Fibroblast of lung (primary cell): ENCODE data around the gene ABL1. TPM values are rescaled to one million over a fixed set of nuclear protein-coding genes. Genes with fewer than 3 reads are reported as not detected.
A peak's percentile ranks its signal among the peaks of the same experiment; 100 is the strongest.

Experiments used
- DNase-seq, 2 donors: peaks; one replicate each; pipeline versions ENCODE4 v3.0.0 to v3.0.0-alpha.2; 2010; ENCODE audit warnings: low read depth in 2 of 2
- H2AFZ ChIP-seq: 2 replicates; pipeline ENCODE4 v1.5.1; 2012; ENCODE audit warnings: low read length, control low read depth, inconsistent platforms
- H3K27ac ChIP-seq: 2 replicates; pipeline ENCODE4 v1.5.1; 2011; ENCODE audit warnings: low read length, control low read depth; ENCODE audit not compliant: insufficient read depth
- H3K27me3 ChIP-seq: 2 replicates; pipeline ENCODE4 v1.5.1; 2011; ENCODE audit warnings: mild to moderate bottlenecking, low read length; ENCODE audit not compliant: control insufficient read depth, insufficient read depth
- H3K36me3 ChIP-seq: 2 replicates; pipeline ENCODE4 v1.5.1; 2011; ENCODE audit warnings: low read length; ENCODE audit not compliant: control insufficient read depth, insufficient read depth
- H3K4me1 ChIP-seq: 2 replicates; pipeline ENCODE4 v1.5.1; 2011; ENCODE audit warnings: low read length; ENCODE audit not compliant: control insufficient read depth, insufficient read depth; ENCODE audit errors: extremely low read depth
- H3K4me2 ChIP-seq: 2 replicates; pipeline ENCODE4 v1.5.1; 2011; ENCODE audit warnings: low read length, control low read depth; ENCODE audit not compliant: insufficient read depth; ENCODE audit errors: extremely low read depth
- H3K4me3 ChIP-seq, 4 experiments: fragments of 200-600 bp in 1 of 4; sonication (generic) in 1 of 4; replicated peaks in 1 of 4; 2 replicates each; pipeline ENCODE4 v1.5.1; 2011 to 2016; ENCODE audit warnings: low read length in 4 of 4, low read depth in 3 of 4, mild to moderate bottlenecking in 3 of 4, control low read depth in 2 of 4, inconsistent platforms in 1 of 4, mixed read lengths in 1 of 4; ENCODE audit not compliant: insufficient read depth in 1 of 4; ENCODE audit errors: control extremely low read depth in 1 of 4
- H3K79me2 ChIP-seq: 2 replicates; pipeline ENCODE4 v1.5.1; 2012; ENCODE audit warnings: mild to moderate bottlenecking, low read length, inconsistent platforms; ENCODE audit not compliant: control insufficient read depth, insufficient read depth
- H3K9ac ChIP-seq: 2 replicates; pipeline ENCODE4 v1.5.1; 2011; ENCODE audit warnings: mild to moderate bottlenecking, low read length, control low read depth; ENCODE audit not compliant: insufficient read depth
- H3K9me3 ChIP-seq: 2 replicates; pipeline ENCODE4 v1.5.1; 2012; ENCODE audit warnings: low read depth, low read length; ENCODE audit not compliant: control insufficient read depth, insufficient read depth
- H4K20me1 ChIP-seq: 2 replicates; pipeline ENCODE4 v1.5.1; 2011; ENCODE audit warnings: low read length; ENCODE audit not compliant: control insufficient read depth, insufficient read depth; ENCODE audit errors: extremely low read depth
- EZH2 ChIP-seq: IDR thresholded peaks from 2 replicates; pipeline ENCODE4 v1.5.1; 2012; ENCODE audit warnings: low read length, control low read depth, mild to moderate bottlenecking; ENCODE audit errors: missing control alignments
- polyA plus RNA-seq, 2 donors: library from polyadenylated mRNA; depleted of rRNA in 1 of 2; stranded (reverse) in 1 of 2; unstranded in 1 of 2; fragments of >200 nt; gene quantifications; 2 replicates each; pipeline ENCODE4 v1.2.1, GENCODE V29; 2011 to 2012; ENCODE audit warnings: missing spikeins in 1 of 2
- total RNA-seq: library from RNA; depleted of rRNA; stranded (reverse); fragments of >200 nt; gene quantifications from 2 replicates; pipeline ENCODE4 v1.2.1, GENCODE V29; 2014
- TF ChIP-seq, protein P1 (sequence below), 2 donors: IDR thresholded peaks in 1 of 2; conservative IDR thresholded peaks in 1 of 2; 1 replicate in 1 of 2; 2 replicates in 1 of 2; pipeline ENCODE4 v1.5.1; 2011 to 2012; ENCODE audit warnings: low read length in 2 of 2, control low read depth in 1 of 2, inconsistent platforms in 1 of 2, low read depth in 1 of 2, mild to moderate bottlenecking in 1 of 2

The ABL1 gene
- total and polyA plus RNA-seq, 2 donors (not counting 1 experiment from before 2014, with no cell fraction given): 46.6 to 65.4 TPM

- TF ChIP-seq, protein P1, sequence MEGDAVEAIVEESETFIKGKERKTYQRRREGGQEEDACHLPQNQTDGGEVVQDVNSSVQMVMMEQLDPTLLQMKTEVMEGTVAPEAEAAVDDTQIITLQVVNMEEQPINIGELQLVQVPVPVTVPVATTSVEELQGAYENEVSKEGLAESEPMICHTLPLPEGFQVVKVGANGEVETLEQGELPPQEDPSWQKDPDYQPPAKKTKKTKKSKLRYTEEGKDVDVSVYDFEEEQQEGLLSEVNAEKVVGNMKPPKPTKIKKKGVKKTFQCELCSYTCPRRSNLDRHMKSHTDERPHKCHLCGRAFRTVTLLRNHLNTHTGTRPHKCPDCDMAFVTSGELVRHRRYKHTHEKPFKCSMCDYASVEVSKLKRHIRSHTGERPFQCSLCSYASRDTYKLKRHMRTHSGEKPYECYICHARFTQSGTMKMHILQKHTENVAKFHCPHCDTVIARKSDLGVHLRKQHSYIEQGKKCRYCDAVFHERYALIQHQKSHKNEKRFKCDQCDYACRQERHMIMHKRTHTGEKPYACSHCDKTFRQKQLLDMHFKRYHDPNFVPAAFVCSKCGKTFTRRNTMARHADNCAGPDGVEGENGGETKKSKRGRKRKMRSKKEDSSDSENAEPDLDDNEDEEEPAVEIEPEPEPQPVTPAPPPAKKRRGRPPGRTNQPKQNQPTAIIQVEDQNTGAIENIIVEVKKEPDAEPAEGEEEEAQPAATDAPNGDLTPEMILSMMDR (conservative IDR thresholded peaks at IDR 0.05 in 1 of 2, IDR thresholded peaks at IDR 0.05 in 1 of 2; ENCODE audit: low read depth in 1 of 2, low read length in 2 of 2): no peak
- TF ChIP-seq EZH2: no peak
- Histone ChIP-seq H3K36me3 (peaks cover 3% of the 10 kb centered on the region), H3K4me2 (no peak overlapping the region), H3K4me3 (no peak overlapping the region), H3K9ac (no peak overlapping the region), H2AFZ (no peak overlapping the region), H3K27me3 (no peaks in the 10 kb centered on the region), H4K20me1 (no peaks in the 10 kb centered on the region), H3K9me3 (no peaks in the 10 kb centered on the region), H3K79me2 (no peaks in the 10 kb centered on the region), H3K4me1 (peaks cover 12% of the 10 kb centered on the region), H3K27ac (no peak overlapping the region)
- DNase-seq: no peak
These were observed 90.1 kb downstream of the ABL1 start for GRCh38 chr9:130925050-130925678.

DNA sequence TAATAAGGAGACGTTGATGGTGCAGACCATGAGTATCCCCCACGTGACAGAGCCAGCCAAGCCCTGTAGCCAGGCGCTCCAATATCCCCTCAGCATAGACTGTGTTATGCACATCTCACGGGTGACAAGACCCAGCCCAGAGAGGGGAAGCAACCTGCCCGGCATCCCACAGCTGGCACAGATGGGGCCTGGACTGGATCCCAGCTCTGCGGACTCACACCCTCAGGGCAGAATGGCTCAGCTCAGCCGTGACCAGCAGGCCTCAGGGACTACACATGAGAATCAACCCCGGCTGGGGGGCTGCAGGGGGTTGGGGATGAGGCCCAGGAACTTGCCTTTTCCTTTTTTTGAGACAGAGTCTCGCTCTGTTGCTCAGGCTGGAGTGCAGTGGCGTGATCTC lies 92.3 kb downstream of the ABL1 start:
- no peaks in the 10 kb centered on the region for H3K27me3 ChIP-seq
- H3K9ac ChIP-seq: no peak overlapping the region
- peaks cover 3% of the 10 kb centered on the region for H3K36me3 ChIP-seq
- H3K79me2 ChIP-seq: no peaks in the 10 kb centered on the region
- no peak overlapping the region for H3K4me3 ChIP-seq
- H3K27ac ChIP-seq: no peak overlapping the region
- no peaks in the 10 kb centered on the region for H4K20me1 ChIP-seq
- H2AFZ ChIP-seq: no peak overlapping the region
- DNase-seq: peak in 1 of 2 donors; percentile 23
- TF ChIP-seq, protein P1 (conservative IDR thresholded peaks at IDR 0.05 in 1 of 2, IDR thresholded peaks at IDR 0.05 in 1 of 2; ENCODE audit: low read depth in 1 of 2, low read length in 2 of 2): no peak
- no peak for TF ChIP-seq EZH2
- no peak overlapping the region for H3K4me2 ChIP-seq
- peaks cover 23% of the 10 kb centered on the region for H3K4me1 ChIP-seq
- H3K9me3 ChIP-seq: no peaks in the 10 kb centered on the region

- no peak overlapping the region for H3K27ac ChIP-seq
- H3K4me1 ChIP-seq: peaks cover 30% of the 10 kb centered on the region
- H3K9me3 ChIP-seq: no peaks in the 10 kb centered on the region
- H3K79me2 ChIP-seq: no peaks in the 10 kb centered on the region
- H3K4me2 ChIP-seq: no peak overlapping the region
- H4K20me1 ChIP-seq: no peaks in the 10 kb centered on the region
- no peak overlapping the region for H3K4me3 ChIP-seq
- no peak overlapping the region for H2AFZ ChIP-seq
- TF ChIP-seq EZH2: no peak
- TF ChIP-seq, protein P1 (conservative IDR thresholded peaks at IDR 0.05 in 1 of 2, IDR thresholded peaks at IDR 0.05 in 1 of 2; ENCODE audit: low read depth in 1 of 2, low read length in 2 of 2): no peak
- H3K9ac ChIP-seq: no peak overlapping the region
- H3K36me3 ChIP-seq: peaks cover 3% of the 10 kb centered on the region
- no peaks in the 10 kb centered on the region for H3K27me3 ChIP-seq
- peak; percentile 62 to 82 for DNase-seq
These were observed 93.2 kb downstream of the ABL1 start for GRCh38 chr9:130927995-130928900.
